ENCODE results near the gene KCNH1. TPM values are rescaled to one million over a fixed set of nuclear protein-coding genes. Genes with fewer than 3 reads are reported as not detected.

The KCNH1 gene
- total and polyA plus RNA-seq, 2 of the 4 experiments (the other 2 are of a cell fraction), result 0.27 to 0.54 TPM

DNA sequence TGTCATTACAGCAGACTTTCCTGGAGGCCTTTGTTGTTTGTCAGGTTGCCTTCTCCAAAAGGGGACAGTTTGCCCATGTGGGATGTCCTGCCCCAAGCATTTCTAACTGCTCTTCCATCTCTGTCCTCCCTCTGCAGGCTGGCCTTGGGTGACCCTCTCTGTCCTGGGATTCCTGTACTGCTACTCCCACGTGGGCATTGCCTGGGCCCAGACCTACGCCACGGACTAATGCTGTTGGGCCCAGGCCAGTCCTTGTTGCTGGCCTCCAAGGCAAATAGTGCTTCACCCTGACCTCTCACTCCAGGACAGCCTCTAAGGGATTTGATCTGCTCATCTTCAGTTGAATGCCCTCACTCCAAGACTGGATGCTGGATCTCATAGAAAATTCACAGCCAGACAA lies 459.8 kb downstream of the KCNH1 start:
- DNase-seq, result no peak
- Histone ChIP-seq H2BK120ac (ENCODE audit: low read depth, low read length) (no peak overlapping the region), H3K56ac (ENCODE audit: extremely low read depth, insufficient read depth, low read length) (no peak overlapping the region), H3K4me1 (ENCODE audit: control insufficient read depth, insufficient read depth, low read length) (no peaks in the 10 kb centered on the region), H2AK5ac (ENCODE audit: low read depth, low read length) (no peak overlapping the region), H3K27ac (ENCODE audit: insufficient read depth, low read length) (no peak overlapping the region), H3K4ac (ENCODE audit: low read depth, low read length) (no peak overlapping the region), H3K9ac (ENCODE audit: low read depth, low read length) (no peak overlapping the region), H2BK20ac (ENCODE audit: low read depth, low read length) (no peak overlapping the region), H4K91ac (ENCODE audit: insufficient read depth, low read depth, low read length) (no peak overlapping the region), H3K14ac (replicated peaks; ENCODE audit: low read depth, low read length) (no peak overlapping the region), H4K8ac (ENCODE audit: low read depth in 2 of 2, low read length in 2 of 2) (no peak overlapping the region), H3K27me3 (ENCODE audit: control insufficient read depth, insufficient read depth, low read length) (no peaks in the 10 kb centered on the region), H2BK5ac (ENCODE audit: low read depth, low read length, poor library complexity, severe bottlenecking) (no peak overlapping the region), H3K4me2 (ENCODE audit: low read depth, low read length) (no peak overlapping the region), H3K18ac (ENCODE audit: low read depth, low read length) (no peak overlapping the region), H3K9me3 (ENCODE audit: control insufficient read depth, insufficient read depth, low read length) (no peaks in the 10 kb centered on the region), H2AK9ac (replicated peaks; ENCODE audit: low read depth, low read length, poor library complexity) (no peak overlapping the region), H2AFZ (replicated peaks; ENCODE audit: low read length, poor library complexity) (no peak overlapping the region), H2BK15ac (ENCODE audit: low read depth, low read length) (no peak overlapping the region), H3K79me1 (ENCODE audit: low read depth in 1 of 2, low read length in 2 of 2) (no peaks in the 10 kb centered on the region), H3K4me3 (ENCODE audit: insufficient read depth, low read depth, low read length) (no peak overlapping the region), H3K9me1 (ENCODE audit: insufficient read depth, low read length) (no peaks in the 10 kb centered on the region), H3K23ac (ENCODE audit: low read depth, low read length) (no peak overlapping the region), H4K5ac (ENCODE audit: low read depth, low read length) (no peak overlapping the region), H4K20me1 (ENCODE audit: insufficient read depth, low read length) (no peaks in the 10 kb centered on the region), H3K36me3 (ENCODE audit: control insufficient read depth, insufficient read depth, low read length) (no peaks in the 10 kb centered on the region)
- no CpG with 5 or more reads among the region's 3 CpGs for WGBS, 2 experiments (ENCODE audit: extremely low coverage in 2 of 2, insufficient read length in 1 of 2)
- no TSS peak for BruUV-seq (replicated peaks)
- dilution Hi-C loops (cut with HindIII; ENCODE audit: low sequenced_read_pairs, unreplicated experiment), result no loop called here
- intact Hi-C loops (cut with micrococcal nuclease), result no loop called here
- ATAC-seq (ENCODE audit: low read depth), result no peak
- CTCF ChIA-PET, result no interaction called here
- POLR2A ChIA-PET (ENCODE audit: unreplicated experiment), result no interaction called here
- TF ChIP-seq RFX5 (IDR thresholded peaks at IDR 0.05; ENCODE audit: low read depth, low read length) (no peak), POLR2A (IDR thresholded peaks at IDR 0.05; ENCODE audit: low read depth, low read length) (no peak), BHLHE40 (IDR thresholded peaks at IDR 0.05; ENCODE audit: low read depth, low read length) (no peak), RCOR1 (IDR thresholded peaks at IDR 0.05; ENCODE audit: insufficient replicate concordance, low read length) (no peak), MAZ (IDR thresholded peaks at IDR 0.05; ENCODE audit: borderline replicate concordance, low read depth, low read length) (no peak), RAD21 (IDR thresholded peaks at IDR 0.05; ENCODE audit: low read length) (no peak), SMC3 (IDR thresholded peaks at IDR 0.05; ENCODE audit: low read depth, low read length) (no peak), MAFK (IDR thresholded peaks at IDR 0.05; ENCODE audit: low read depth, low read length) (no peak), MXI1 (IDR thresholded peaks at IDR 0.05; ENCODE audit: borderline replicate concordance, low read depth, low read length) (no peak)
- TF ChIP-seq, protein P1, sequence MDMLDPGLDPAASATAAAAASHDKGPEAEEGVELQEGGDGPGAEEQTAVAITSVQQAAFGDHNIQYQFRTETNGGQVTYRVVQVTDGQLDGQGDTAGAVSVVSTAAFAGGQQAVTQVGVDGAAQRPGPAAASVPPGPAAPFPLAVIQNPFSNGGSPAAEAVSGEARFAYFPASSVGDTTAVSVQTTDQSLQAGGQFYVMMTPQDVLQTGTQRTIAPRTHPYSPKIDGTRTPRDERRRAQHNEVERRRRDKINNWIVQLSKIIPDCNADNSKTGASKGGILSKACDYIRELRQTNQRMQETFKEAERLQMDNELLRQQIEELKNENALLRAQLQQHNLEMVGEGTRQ (IDR thresholded peaks at IDR 0.05; ENCODE audit: low read depth, low read length), result no peak
- TF ChIP-seq, protein P2, sequence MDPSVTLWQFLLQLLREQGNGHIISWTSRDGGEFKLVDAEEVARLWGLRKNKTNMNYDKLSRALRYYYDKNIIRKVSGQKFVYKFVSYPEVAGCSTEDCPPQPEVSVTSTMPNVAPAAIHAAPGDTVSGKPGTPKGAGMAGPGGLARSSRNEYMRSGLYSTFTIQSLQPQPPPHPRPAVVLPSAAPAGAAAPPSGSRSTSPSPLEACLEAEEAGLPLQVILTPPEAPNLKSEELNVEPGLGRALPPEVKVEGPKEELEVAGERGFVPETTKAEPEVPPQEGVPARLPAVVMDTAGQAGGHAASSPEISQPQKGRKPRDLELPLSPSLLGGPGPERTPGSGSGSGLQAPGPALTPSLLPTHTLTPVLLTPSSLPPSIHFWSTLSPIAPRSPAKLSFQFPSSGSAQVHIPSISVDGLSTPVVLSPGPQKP (IDR thresholded peaks at IDR 0.05; ENCODE audit: borderline replicate concordance, low read depth, low read length), result no peak
- TF ChIP-seq, protein P3, sequence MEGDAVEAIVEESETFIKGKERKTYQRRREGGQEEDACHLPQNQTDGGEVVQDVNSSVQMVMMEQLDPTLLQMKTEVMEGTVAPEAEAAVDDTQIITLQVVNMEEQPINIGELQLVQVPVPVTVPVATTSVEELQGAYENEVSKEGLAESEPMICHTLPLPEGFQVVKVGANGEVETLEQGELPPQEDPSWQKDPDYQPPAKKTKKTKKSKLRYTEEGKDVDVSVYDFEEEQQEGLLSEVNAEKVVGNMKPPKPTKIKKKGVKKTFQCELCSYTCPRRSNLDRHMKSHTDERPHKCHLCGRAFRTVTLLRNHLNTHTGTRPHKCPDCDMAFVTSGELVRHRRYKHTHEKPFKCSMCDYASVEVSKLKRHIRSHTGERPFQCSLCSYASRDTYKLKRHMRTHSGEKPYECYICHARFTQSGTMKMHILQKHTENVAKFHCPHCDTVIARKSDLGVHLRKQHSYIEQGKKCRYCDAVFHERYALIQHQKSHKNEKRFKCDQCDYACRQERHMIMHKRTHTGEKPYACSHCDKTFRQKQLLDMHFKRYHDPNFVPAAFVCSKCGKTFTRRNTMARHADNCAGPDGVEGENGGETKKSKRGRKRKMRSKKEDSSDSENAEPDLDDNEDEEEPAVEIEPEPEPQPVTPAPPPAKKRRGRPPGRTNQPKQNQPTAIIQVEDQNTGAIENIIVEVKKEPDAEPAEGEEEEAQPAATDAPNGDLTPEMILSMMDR (conservative IDR thresholded peaks at IDR 0.05; ENCODE audit: low read depth, low read length), result no peak
- in situ Hi-C loops (cut with MboI; ENCODE audit: low sequenced_read_pairs), result no loop called here
